Skin epidermis (tissue), 12 donors: ENCODE data around the gene MAP3K8.
"Not testable (repeated sequence)": the region's sequence is repeated elsewhere in the genome, so short reads cannot be mapped to it uniquely, and the experiment has no call there.

Source experiments
- H3K27ac ChIP-seq, 21 experiments: fragments of 200-600 bp; sonication (generic) in 11 of 21; one replicate each; pipeline ENCODE4 v1.5.0; 2020; ENCODE audit warnings: mild to moderate bottlenecking in 3 of 21, inconsistent platforms in 2 of 21, moderate library complexity in 2 of 21
- H3K4me3 ChIP-seq, 7 experiments: fragments of 200-600 bp; sonication (generic) in 2 of 7; one replicate each; pipeline ENCODE4 v1.5.0; 2020; ENCODE audit warnings: inconsistent platforms in 2 of 7, mild to moderate bottlenecking in 2 of 7, moderate library complexity in 1 of 7

MAP3K8 gene

DNA sequence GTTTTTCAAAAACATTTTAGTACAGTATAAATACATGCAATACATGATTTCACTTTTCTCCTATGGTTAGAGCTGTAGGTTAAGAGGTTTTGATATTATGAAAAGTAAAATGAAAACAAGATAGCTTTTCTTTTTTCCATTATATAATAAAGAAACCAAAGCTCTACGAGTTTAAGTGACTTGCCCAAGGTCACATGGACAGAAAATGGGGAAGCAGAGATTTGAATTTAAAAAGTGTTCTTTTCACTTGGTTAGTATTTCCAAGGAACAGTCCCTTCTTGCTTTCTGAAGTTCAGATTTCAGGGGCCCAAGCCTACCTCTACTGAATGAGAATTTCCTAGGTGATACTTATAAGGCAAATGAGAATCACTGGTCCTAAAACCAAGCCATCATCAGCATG is 13.2 kb upstream of the MAP3K8 start:
- no peak overlapping the region for H3K27ac ChIP-seq
- H3K4me3 ChIP-seq, result no peak overlapping the region

DNA sequence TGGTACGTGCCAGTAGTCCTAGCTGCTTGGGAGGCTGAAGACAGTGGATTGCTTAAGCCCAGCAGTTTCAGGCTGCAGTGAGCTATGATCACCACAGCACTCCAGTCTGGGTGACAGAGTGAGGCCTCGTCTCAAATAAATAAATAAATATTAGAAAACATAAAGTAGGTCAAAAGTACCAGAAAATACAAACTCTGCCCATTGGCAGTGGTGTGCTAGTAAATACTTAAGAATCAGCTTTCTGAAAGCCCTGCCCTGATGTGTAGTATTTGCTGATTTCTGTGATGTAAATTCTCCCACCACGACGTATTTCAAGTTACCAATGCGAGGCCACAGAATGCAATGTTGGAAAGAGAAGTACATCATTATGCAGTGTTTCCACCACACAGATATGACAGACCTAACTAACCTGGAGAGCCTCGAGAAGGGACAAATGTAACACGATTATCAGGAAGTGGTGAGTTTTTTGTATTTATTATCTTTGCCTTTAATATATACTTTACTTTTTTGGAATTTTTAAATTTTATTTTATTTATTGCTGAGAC is 11.8 kb upstream of the MAP3K8 start:
- H3K27ac ChIP-seq, result peak overlapping the region in 7 of 21 experiments; percentile 9 to 80 (median 70)
- H3K4me3 ChIP-seq, result no peak overlapping the region

GRCh38 chr10:30422981-30423654 is 10.9 kb upstream of the MAP3K8 start:
- H3K27ac ChIP-seq, result peak overlapping the region in 17 of 21 experiments; percentile 2 to 80 (median 47)
- H3K4me3 ChIP-seq, result no peak overlapping the region

- H3K27ac ChIP-seq, result peak overlapping the region in 17 of 21 experiments; percentile 2 to 80 (median 35)
- H3K4me3 ChIP-seq, result not testable (repeated sequence)
Observed at GRCh38 chr10:30423655-30424275, 10.2 kb upstream of the MAP3K8 start.

DNA sequence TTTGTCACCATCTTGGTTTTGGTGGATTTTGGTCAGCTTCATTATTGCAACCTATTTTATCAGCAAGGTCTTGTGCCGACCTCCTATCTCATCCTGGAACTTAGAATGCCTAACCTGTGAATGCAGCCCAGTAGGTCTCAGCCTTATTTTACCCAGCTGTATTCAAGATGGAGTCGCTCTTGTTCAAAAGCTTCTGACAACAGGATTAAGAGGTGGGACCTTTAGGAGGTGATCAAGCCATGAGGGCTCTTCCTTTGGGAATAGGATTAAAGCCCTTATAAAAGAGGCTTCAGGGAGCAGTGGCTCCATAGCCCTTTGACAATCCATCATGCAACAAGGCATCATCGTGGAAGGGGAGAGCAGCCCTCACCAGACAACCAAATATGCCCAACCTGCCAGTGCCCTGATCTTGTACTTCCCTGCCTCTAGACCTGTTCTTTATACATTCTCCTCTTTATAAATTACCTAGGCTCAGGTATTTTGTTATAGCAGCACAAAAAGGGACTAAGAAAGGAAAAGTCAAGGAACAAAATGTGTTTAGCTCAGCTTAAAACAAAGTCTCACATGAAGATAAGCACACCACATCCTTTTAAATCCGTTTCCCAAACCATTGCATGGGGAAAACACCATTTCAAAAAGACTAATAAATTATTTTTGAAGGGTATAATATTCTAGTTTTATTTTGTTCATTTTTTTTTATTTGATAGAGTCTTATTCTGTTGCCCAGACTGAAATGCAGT is 8.5 kb upstream of the MAP3K8 start:
- Histone ChIP-seq H3K4me3 (no peak overlapping the region), H3K27ac (no peak overlapping the region)

DNA sequence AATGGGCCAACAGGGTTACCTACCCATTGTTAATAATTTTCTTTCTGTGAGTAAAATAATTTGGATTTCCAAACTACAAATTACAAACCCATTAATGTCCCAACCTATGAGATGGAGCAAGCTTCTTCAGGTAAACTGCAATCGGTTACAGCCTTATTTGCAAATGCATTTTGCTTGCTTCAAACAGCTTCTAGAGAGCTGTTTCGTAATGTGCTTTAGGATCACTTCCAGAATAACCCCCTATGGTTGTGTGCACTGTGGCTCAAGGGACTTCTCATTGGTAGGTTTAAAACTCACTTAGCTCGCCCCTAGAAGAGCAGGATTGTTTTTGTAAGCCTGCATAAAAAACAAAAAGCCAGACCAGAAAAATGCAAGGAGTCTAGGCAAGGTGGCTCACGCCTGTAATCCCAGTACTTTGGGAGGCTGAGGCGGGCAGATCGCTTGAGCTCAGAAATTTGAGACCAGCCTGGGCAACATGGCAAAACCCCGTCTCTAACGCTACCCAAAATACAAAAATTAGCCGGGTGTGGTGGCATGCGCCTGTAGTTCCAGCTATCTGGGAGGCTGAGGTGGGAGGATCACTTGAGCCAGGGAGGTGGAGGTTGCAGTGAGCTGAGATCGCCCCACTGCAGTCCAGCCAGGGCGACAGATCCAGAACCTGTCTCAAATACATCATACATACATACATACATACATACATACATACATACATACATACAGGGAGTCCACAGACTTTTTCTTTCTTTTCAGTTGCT is 3.3 kb upstream of the MAP3K8 start:
- Histone ChIP-seq H3K27ac (peak overlapping the region in 16 of 21 experiments; percentile 6 to 100 (median 70)), H3K4me3 (peak overlapping the region in 1 of 7 experiments; percentile 10)

DNA sequence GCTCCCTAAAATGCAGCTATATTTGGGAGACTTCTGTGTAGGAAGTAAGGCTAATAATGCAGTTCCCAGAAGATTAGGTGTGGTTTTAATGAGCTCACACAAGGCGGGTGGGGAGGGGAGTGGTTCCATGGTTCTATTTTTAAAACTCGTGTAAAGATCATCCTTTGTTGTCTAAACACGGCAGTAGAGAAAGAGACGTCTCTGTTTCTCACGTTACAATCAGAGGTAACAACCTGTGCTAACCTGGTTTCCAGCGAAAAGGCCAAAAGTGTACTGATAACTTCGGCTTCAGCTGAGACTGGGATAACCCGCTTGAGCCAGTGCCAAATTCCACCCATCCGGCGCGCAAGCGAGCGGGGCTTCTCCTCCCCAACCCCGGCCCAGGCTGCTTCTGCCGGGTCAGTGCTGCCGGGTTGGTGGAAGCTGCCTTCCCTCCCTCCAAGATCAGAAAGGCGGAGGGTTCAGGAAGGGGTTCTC is 2.5 kb upstream of the MAP3K8 start:
- peak overlapping the region in 19 of 21 experiments; percentile 19 to 100 (median 69) for H3K27ac ChIP-seq
- H3K4me3 ChIP-seq, result peak overlapping the region in 2 of 7 experiments; percentile 10 to 18

- Histone ChIP-seq H3K4me3 (peak overlapping the region; percentile 69 to 98 (median 84)), H3K27ac (peak overlapping the region; percentile 69 to 100 (median 97))
Observed at GRCh38 chr10:30432622-30433305, 1.2 kb upstream of the MAP3K8 start.

GRCh38 chr10:30433306-30433729 is 666 bp upstream of the MAP3K8 start:
- peak overlapping the region; percentile 69 to 98 (median 84) for H3K4me3 ChIP-seq
- H3K27ac ChIP-seq, result peak overlapping the region; percentile 69 to 100 (median 97)

DNA sequence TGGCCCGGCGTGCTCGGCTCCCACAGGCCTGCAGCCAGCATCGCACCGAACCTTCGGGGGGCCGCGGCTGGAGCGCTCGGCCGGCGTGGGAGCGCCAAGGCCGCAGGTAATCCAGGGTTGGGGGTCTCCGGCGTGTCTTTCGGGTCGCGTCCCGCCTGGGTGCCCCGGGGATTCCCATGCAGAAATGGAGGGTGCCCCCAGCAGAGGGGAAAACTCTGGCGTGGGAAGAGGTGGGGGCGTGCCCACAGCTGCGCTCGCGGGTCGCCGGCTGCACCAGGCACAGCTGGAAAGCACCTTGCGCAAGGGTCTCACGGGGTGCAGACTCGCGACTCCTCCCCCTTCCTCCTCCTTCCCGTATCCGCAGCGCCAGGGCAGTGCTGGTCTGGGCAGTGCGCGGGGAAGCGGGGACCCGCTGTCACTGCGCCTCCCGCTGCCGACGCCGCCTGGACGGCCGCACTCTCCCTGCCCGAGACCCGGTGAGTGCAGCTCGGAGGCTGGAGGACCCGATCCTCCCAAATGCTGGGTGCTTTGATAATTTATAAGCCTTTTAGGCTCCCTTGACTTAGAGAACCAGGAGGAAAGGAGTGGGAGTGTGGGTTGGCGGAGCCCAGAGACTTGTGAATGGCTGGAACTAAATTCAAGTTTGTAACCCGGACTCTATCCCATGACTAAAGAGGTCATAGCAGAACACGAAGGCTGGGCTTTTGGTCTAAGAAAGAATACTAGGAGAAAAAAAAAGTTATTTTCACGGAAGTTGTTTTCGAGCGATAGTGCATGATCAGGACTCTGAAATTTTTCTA is 489 bp downstream of the MAP3K8 start:
- peak overlapping the region; percentile 69 to 100 (median 97) for H3K27ac ChIP-seq
- peak overlapping the region; percentile 69 to 98 (median 84) for H3K4me3 ChIP-seq

GRCh38 chr10:30435073-30435422 is 1.1 kb downstream of the MAP3K8 start:
- H3K27ac ChIP-seq, result peak overlapping the region; percentile 69 to 100 (median 97)
- peak overlapping the region; percentile 69 to 98 (median 84) for H3K4me3 ChIP-seq

- peak overlapping the region; percentile 42 to 100 (median 97) for H3K27ac ChIP-seq
Observed at GRCh38 chr10:30435499-30436167, 1.6 kb downstream of the MAP3K8 start.

GRCh38 chr10:30436191-30436611 is 2.2 kb downstream of the MAP3K8 start:
- H3K27ac ChIP-seq, result peak overlapping the region in 19 of 21 experiments; percentile 45 to 100 (median 97)
- H3K4me3 ChIP-seq, result peak overlapping the region; percentile 69 to 98 (median 84)

More at GRCh38 chr10:30435499-30436167, 1.6 kb downstream of the MAP3K8 start:
- peak overlapping the region; percentile 69 to 98 (median 84) for H3K4me3 ChIP-seq

DNA sequence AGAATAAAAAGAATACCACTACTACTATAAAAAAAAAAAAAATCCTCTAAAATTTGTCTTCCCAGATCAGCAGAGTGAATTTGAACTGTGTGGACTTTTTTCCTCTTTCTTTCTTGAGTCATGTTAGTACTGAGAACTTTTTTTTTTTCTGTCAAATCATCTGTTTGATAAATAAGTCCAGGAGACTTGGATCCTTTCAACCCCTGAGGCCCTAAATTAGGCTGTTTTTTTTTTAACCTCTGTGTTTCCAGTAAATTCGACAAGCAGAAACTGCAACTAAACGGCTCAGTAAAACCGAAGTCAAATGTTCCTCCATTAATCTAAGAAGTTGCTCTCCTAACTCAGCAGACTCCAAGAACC is 2.7 kb downstream of the MAP3K8 start:
- peak overlapping the region in 6 of 7 experiments; percentile 70 to 98 (median 88) for H3K4me3 ChIP-seq
- peak overlapping the region in 17 of 21 experiments; percentile 5 to 100 (median 96) for H3K27ac ChIP-seq

DNA sequence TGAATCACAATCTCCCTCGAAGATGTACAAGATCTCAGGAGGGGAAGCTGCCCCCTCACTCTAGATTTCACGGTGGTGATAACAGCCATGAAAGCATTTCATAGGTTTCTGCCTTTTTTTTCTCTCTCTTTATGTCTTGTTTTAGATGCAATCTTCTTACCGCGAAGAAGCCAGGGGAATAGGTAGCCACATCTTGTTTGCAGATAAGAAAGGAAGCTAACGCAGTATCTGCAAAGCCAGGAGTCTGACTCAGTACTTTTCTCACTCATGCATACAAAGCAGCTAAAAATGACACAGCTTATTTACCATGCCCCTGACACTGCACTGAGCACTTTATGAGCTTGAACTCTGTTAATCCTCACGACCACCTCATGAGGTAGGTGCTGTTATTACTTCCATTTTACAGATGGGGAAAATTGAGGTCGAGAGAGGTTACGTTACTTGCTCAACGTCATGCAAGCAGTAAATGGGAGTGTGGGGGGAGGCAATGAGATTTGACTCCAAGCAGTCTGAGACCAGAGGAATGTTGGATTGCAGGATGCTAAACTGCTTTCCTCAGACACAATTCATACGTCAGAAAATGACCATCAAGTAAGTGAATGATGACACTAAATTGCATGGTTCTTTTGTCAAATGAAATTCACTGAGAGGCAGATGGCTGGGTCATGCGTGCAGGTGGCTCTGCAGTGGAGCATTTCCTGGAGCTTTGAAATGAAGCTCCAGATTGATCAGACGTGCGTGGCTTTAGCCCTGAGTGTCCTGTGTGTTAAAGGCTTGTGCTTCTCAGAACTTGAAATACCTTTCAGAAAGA is 3.3 kb downstream of the MAP3K8 start:
- Histone ChIP-seq H3K27ac (peak overlapping the region in 18 of 21 experiments; percentile 5 to 100 (median 96)), H3K4me3 (peak overlapping the region in 6 of 7 experiments; percentile 6 to 98 (median 85))
